Lung (tissue), 12 donors: ENCODE results near the gene IGHMBP2. TPM values are rescaled to one million over a fixed set of nuclear protein-coding genes. Genes with fewer than 3 reads are reported as not detected.
A peak's percentile ranks its signal among the peaks of the same experiment; 100 is the strongest.

Experiments
- ATAC-seq: fragments of 200-7000 bp; cut with Tn5 transposase; one replicate; pipeline ENCODE4 v1.9.1; 2020; ENCODE audit warnings: moderate number of reproducible peaks; ENCODE audit not compliant: insufficient read depth, low FRiP score
- DNase-seq, 3 donors: peaks; one replicate each; pipeline ENCODE4 v3.0.0-alpha.2; 2013 to 2017
- H3K27ac ChIP-seq, 2 donors: one replicate each; pipeline ENCODE4 v1.5.1; 2013; ENCODE audit warnings: mild to moderate bottlenecking in 2 of 2, moderate library complexity in 2 of 2, control low read depth in 1 of 2, inconsistent platforms in 1 of 2, low read depth in 1 of 2, low read length in 1 of 2
- H3K27me3 ChIP-seq, 3 donors: one replicate each; pipeline ENCODE4 v1.5.1; 2013; ENCODE audit warnings: low read length in 2 of 3; ENCODE audit not compliant: control insufficient read depth in 3 of 3, insufficient read depth in 3 of 3
- H3K36me3 ChIP-seq, 4 donors: one replicate each; pipeline ENCODE4 v1.5.1; 2013; ENCODE audit warnings: low read length in 4 of 4, mild to moderate bottlenecking in 1 of 4, moderate library complexity in 1 of 4; ENCODE audit not compliant: control insufficient read depth in 4 of 4, insufficient read depth in 4 of 4
- H3K4me1 ChIP-seq, 5 donors: one replicate each; pipeline ENCODE4 v1.5.1; 2013; ENCODE audit warnings: low read length in 5 of 5, mild to moderate bottlenecking in 2 of 5, moderate library complexity in 1 of 5; ENCODE audit not compliant: control insufficient read depth in 5 of 5, insufficient read depth in 5 of 5
- H3K4me3 ChIP-seq: one replicate; pipeline ENCODE4 v1.5.1; 2013; ENCODE audit warnings: mild to moderate bottlenecking, control low read depth, moderate library complexity
- H3K9ac ChIP-seq, 2 donors: one replicate each; pipeline ENCODE4 v1.5.1; 2013; ENCODE audit warnings: low read length in 2 of 2, control low read depth in 1 of 2; ENCODE audit not compliant: insufficient read depth in 1 of 2
- H3K9me3 ChIP-seq, 4 donors: one replicate each; pipeline ENCODE4 v1.5.1; 2013; ENCODE audit warnings: low read length in 3 of 4, mild to moderate bottlenecking in 1 of 4, moderate library complexity in 1 of 4; ENCODE audit not compliant: control insufficient read depth in 4 of 4, insufficient read depth in 3 of 4
- WGBS, 2 donors: extraction: QIAGEN DNeasy Blood & Tissue Kit; methylation state at CpG; one replicate each; pipeline ENCODE4 v1.1.7; 2013; 5-methylcytosine and 5-hydroxymethylcytosine counted together
- polyA plus RNA-seq, 2 donors: library from polyadenylated mRNA; stranded (reverse); fragments of 200-250 nt; gene quantifications; one replicate each; pipeline ENCODE4 v1.2.1, GENCODE V29; 2013
- total RNA-seq, 2 donors: library from RNA; depleted of rRNA in 1 of 2; stranded (reverse); fragments of >200 nt in 1 of 2; gene quantifications; one replicate each; pipeline ENCODE4 v1.2.1, GENCODE V29; 2014 to 2021
- TF ChIP-seq, protein P1 (sequence below): IDR thresholded peaks from 2 replicates; pipeline ENCODE4 v1.5.1; 2012; ENCODE audit warnings: mild to moderate bottlenecking; ENCODE audit errors: control extremely low read depth, extremely low read depth
- donor health status: control.
- donor health status: control.
- donor health status: Bipolar disorder and iron deficiency.
- donor health status: healthy.
- donor health status: DM: yes; HTN: yes; CAD: no.

The IGHMBP2 gene
- total and polyA plus RNA-seq, 4 donors = 12.4 to 21.0 (median 17.6) TPM

DNA sequence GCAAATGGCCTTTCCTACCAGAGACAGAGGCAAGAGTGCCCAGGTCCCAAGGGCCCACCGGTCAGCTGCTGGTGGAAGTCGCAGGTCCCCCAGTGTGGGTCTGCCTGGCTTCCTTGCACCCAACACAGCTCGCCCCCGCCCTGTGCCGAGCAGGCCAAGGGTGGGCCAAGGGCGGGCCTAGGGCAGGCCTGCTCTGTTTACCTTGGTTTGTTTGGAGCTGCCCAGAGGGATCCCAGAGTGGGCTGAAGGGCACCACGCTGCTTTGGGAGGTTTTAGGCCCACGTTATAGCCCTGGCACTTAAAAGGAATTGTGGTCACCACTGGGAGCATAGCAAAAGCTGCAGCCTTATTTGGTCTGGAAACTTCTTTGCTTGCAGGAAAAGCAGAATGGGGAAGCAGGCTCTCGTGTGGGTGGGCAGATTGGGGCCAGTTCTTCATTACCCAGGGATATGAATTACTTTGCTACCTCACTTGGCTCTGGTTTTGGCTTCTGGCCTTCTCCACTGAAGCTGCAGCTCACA lies 39.1 kb downstream of the IGHMBP2 start:
- TF ChIP-seq, protein P1, sequence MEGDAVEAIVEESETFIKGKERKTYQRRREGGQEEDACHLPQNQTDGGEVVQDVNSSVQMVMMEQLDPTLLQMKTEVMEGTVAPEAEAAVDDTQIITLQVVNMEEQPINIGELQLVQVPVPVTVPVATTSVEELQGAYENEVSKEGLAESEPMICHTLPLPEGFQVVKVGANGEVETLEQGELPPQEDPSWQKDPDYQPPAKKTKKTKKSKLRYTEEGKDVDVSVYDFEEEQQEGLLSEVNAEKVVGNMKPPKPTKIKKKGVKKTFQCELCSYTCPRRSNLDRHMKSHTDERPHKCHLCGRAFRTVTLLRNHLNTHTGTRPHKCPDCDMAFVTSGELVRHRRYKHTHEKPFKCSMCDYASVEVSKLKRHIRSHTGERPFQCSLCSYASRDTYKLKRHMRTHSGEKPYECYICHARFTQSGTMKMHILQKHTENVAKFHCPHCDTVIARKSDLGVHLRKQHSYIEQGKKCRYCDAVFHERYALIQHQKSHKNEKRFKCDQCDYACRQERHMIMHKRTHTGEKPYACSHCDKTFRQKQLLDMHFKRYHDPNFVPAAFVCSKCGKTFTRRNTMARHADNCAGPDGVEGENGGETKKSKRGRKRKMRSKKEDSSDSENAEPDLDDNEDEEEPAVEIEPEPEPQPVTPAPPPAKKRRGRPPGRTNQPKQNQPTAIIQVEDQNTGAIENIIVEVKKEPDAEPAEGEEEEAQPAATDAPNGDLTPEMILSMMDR = no peak
- Histone ChIP-seq H3K27ac (no peak overlapping the region), H3K4me3 (no peak overlapping the region), H3K36me3 (peaks cover 0 to 30% (median 5%) of the 10 kb centered on the region in 4 donors), H3K9ac (no peak overlapping the region), H3K27me3 (no peaks in the 10 kb centered on the region), H3K4me1 (no peaks in the 10 kb centered on the region), H3K9me3 (no peaks in the 10 kb centered on the region)
- DNase-seq (no peak), ATAC-seq (no peak)
- 67 to 70% methylated on average over 9 of the region's 9 CpGs for WGBS, 2 donors

DNA sequence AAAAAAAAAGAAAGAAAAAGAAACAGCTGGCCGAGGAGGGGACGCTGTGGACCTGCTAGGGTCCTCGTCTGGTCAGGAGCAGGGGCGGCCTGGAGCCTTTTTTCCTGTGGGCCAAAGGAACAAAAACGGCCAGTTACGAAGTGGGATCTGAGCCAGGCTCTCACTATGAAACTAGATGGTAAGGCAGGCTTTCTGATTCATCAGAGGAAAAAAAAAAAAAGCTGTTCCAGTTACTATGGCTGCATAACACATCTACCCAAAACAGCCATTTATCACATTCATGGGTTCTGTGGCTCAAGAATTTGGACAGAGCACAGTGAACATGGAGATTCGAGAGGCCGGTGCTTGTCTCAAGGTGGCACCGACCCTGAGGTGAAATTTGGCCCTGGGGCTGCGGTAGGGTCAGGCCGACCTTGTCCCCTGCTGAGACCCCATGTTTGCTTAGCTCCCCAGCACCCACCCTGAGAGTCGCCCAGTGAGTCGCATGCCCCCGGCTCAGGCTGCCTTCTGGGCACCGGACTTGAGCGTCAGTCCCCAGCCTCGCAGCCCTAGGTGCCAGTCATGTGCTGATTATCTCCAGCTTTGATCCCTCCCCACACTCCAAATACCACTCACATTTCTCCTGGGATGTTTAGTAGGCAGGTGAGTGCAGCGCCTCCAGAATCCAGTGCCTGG lies 42.9 kb downstream of the IGHMBP2 start:
- Histone ChIP-seq H3K4me3 (no peak overlapping the region), H3K27ac (no peak overlapping the region), H3K4me1 (no peaks in the 10 kb centered on the region), H3K9me3 (no peaks in the 10 kb centered on the region), H3K9ac (no peak overlapping the region), H3K27me3 (no peaks in the 10 kb centered on the region), H3K36me3 (peaks cover 0 to 2% (median 0%) of the 10 kb centered on the region in 4 donors)
- 60 to 75% methylated on average over 18 of the region's 18 CpGs for WGBS, 2 donors
- DNase-seq (peak in 2 of 3 donors; percentile 67 to 73), ATAC-seq (no peak)
- TF ChIP-seq, protein P1 = no peak

DNA sequence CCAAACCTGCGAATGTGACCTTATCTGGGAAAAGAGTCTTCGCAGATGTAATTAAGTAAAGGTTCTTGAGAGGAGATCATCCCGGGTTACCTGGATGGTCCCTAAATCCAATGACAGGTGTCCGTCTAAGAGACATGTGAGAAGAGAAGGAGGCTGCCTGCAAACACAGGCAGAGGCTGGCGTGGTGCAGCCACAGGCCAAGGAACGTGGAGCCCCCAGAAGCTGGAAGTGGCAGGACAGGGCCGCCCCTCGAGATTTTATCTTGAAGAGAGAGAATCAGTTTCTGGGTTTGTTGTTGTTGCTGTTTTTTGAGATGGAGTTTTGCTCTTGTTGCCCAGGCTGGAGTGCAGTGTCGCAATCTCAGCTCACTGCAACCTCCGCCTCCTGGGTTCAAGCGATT lies 43.5 kb downstream of the IGHMBP2 start:
- H3K9ac ChIP-seq = no peak overlapping the region
- no peaks in the 10 kb centered on the region for H3K9me3 ChIP-seq
- no peaks in the 10 kb centered on the region for H3K4me1 ChIP-seq
- TF ChIP-seq, protein P1 = no peak
- no peaks in the 10 kb centered on the region for H3K36me3 ChIP-seq
- no peak for DNase-seq
- ATAC-seq = no peak
- H3K27me3 ChIP-seq = no peaks in the 10 kb centered on the region
- no peak overlapping the region for H3K27ac ChIP-seq
- 74 to 82% methylated on average over 11 of the region's 11 CpGs for WGBS, 2 donors
- H3K4me3 ChIP-seq = no peak overlapping the region
